ENCODE data around the gene TTC16. TPM values are rescaled to one million over a fixed set of nuclear protein-coding genes. Genes with fewer than 3 reads are reported as not detected.

TTC16 gene
- total RNA-seq, 4 donors from 2014 or later, result under 0.01 to 0.17 (median 0.11) TPM; not detected in 1

DNA sequence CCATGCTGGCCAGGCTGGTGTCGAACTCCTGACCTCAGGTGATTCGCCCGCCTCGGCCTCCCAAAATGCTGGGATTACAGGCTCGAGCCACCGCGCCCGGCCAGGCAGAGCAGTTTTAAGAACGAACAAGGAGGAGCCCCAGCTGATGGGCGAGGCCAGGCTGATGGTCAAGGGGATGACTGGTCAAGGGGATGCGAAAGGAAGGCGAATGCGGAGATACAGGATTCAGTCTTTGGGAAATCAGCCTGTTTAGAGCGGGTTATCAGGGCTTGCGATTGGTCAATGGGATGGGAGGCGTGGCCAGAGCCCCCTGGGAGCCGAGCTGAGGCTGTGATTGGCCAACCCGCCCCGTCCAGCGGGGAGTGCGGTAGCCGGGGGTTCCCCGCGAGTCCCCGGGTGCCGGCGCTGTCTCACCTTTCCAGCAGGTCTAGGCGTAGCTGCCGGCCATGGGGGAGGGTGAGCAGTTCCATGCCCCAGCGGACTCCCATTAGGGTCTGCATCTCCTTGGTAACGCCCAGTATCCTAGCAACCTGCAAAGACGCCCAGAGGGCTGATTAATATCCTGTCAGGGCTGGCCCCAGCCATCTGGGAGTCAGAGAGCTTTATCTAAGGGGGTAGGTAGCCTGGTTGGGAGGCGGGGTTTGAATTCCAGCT lies 26.7 kb downstream of the TTC16 start:
- WGBS, result 40% methylated on average over 29 of the region's 33 CpGs
- TF ChIP-seq EP300 (IDR thresholded peaks at IDR 0.05) (no peak), POLR2A (IDR thresholded peaks at IDR 0.05; ENCODE audit: low read depth) (no peak), POLR2AphosphoS5 (IDR thresholded peaks at IDR 0.05) (peak in 1 of 2 donors; percentile 42)
- TF ChIP-seq, protein P1, sequence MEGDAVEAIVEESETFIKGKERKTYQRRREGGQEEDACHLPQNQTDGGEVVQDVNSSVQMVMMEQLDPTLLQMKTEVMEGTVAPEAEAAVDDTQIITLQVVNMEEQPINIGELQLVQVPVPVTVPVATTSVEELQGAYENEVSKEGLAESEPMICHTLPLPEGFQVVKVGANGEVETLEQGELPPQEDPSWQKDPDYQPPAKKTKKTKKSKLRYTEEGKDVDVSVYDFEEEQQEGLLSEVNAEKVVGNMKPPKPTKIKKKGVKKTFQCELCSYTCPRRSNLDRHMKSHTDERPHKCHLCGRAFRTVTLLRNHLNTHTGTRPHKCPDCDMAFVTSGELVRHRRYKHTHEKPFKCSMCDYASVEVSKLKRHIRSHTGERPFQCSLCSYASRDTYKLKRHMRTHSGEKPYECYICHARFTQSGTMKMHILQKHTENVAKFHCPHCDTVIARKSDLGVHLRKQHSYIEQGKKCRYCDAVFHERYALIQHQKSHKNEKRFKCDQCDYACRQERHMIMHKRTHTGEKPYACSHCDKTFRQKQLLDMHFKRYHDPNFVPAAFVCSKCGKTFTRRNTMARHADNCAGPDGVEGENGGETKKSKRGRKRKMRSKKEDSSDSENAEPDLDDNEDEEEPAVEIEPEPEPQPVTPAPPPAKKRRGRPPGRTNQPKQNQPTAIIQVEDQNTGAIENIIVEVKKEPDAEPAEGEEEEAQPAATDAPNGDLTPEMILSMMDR (IDR thresholded peaks at IDR 0.05), result no peak
- no peak for DNase-seq (ENCODE audit: extremely low spot score)
- no peaks in the 10 kb centered on the region for H3K9me3 ChIP-seq
- peak overlapping the region; percentile 21 to 36 (median 30) for H3K4me3 ChIP-seq
- H3K27ac ChIP-seq (replicated peaks in 1 of 4), result peak overlapping the region; percentile 20 to 59 (median 30)
- peaks cover 24 to 31% (median 27%) of the 10 kb centered on the region in 4 donors for H3K4me1 ChIP-seq
- peaks cover 0 to 95% (median 25%) of the 10 kb centered on the region in 4 donors for H3K36me3 ChIP-seq
- H3K27me3 ChIP-seq, result peaks cover 0 to 53% (median 7%) of the 10 kb centered on the region in 4 donors
- intact Hi-C loops (cut with DNase I), result no loop called here

DNA sequence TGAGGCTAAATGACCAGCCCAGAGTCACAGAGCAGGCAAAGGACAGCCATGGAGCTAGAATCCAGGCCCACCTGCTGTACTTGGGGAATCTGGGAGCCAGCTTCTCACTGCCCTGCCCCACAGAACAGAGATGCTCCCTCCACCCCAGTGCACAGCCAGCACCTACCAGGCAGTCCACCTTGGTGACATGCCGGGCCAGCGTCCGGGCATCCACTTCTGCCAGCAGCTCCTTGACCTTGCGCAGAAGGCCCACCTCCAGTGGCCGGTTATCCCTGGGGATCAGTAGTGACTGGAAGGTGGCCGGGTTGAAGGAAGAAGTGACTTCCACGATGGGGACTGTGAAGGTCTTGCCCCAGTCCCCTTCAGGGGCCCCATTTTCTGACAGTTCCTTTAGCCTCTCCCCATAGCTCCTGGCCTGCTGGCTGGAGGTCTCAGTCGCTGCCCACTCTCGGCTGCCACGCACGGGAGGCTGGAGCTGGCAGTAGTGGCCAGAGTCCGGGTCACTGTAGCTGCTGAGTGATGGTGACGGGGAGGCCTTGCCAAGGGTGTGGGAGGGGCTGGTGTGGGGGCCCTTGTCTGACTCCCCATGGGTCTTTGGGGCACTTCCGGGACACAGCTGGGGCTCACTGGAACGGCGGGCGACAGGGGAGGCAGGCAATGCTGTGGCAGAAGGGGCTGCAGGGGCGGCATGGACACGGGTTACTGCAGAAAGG lies 28.7 kb downstream of the TTC16 start:
- TF ChIP-seq POLR2AphosphoS5 (IDR thresholded peaks at IDR 0.05), result no peak
- TF ChIP-seq EP300 (IDR thresholded peaks at IDR 0.05), result no peak
- TF ChIP-seq, protein P1 (IDR thresholded peaks at IDR 0.05), result no peak
- no peak for TF ChIP-seq POLR2A (IDR thresholded peaks at IDR 0.05; ENCODE audit: low read depth)
- H3K9me3 ChIP-seq, result no peaks in the 10 kb centered on the region
- no peak overlapping the region for H3K27ac ChIP-seq (replicated peaks in 1 of 4)
- DNase-seq (ENCODE audit: extremely low spot score), result no peak
- WGBS, result 89% methylated on average over 15 of the region's 19 CpGs
- H3K36me3 ChIP-seq, result peaks cover 0 to 97% (median 33%) of the 10 kb centered on the region in 4 donors
- no peak overlapping the region for H3K4me3 ChIP-seq
- intact Hi-C loops (cut with DNase I), result no loop called here
- H3K27me3 ChIP-seq, result peaks cover 0 to 52% (median 7%) of the 10 kb centered on the region in 4 donors
- peaks cover 24 to 30% (median 26%) of the 10 kb centered on the region in 4 donors for H3K4me1 ChIP-seq

DNA sequence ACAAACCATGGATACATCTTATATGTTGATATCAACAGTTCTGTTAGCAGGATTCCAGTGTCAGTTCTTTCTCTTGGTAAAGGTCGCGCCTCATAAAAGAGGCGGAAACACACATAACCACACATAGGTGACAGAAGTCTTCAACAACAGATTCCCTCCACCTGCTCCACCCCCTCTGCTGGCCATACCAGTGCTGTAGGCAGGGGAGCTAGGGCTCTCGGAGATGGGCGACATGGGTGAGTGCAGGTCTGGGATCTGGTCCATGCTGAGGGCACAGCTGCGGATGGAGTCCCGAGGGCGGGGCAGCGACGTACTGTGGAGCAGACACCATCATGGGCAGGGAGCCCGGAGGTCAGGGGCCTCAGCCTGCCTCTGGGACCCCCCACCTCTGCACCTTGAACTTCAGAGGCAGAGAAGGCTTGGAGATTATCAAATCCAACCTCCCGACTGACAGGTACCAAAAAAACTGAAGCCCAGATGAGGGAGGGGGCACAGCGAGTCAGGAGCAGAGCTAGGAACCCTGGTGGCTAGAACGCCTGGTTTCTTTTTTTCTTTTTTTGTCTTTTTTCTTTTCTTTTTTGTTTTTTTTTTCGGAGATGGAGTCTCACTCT lies 31.2 kb downstream of the TTC16 start:
- intact Hi-C loops (cut with DNase I), result no loop called here
- no peak for DNase-seq (ENCODE audit: extremely low spot score)
- H3K4me3 ChIP-seq, result no peak overlapping the region
- TF ChIP-seq, protein P1 (IDR thresholded peaks at IDR 0.05), result no peak
- TF ChIP-seq POLR2A (IDR thresholded peaks at IDR 0.05; ENCODE audit: low read depth) (no peak), POLR2AphosphoS5 (IDR thresholded peaks at IDR 0.05) (no peak), EP300 (IDR thresholded peaks at IDR 0.05) (no peak)
- 72% methylated on average over 10 of the region's 15 CpGs for WGBS
- peaks cover 6 to 11% (median 9%) of the 10 kb centered on the region in 4 donors for H3K4me1 ChIP-seq
- no peaks in the 10 kb centered on the region for H3K9me3 ChIP-seq
- peaks cover 0 to 61% (median 7%) of the 10 kb centered on the region in 4 donors for H3K27me3 ChIP-seq
- H3K27ac ChIP-seq (replicated peaks in 1 of 4), result no peak overlapping the region
- H3K36me3 ChIP-seq, result peaks cover 0 to 98% (median 37%) of the 10 kb centered on the region in 4 donors

DNA sequence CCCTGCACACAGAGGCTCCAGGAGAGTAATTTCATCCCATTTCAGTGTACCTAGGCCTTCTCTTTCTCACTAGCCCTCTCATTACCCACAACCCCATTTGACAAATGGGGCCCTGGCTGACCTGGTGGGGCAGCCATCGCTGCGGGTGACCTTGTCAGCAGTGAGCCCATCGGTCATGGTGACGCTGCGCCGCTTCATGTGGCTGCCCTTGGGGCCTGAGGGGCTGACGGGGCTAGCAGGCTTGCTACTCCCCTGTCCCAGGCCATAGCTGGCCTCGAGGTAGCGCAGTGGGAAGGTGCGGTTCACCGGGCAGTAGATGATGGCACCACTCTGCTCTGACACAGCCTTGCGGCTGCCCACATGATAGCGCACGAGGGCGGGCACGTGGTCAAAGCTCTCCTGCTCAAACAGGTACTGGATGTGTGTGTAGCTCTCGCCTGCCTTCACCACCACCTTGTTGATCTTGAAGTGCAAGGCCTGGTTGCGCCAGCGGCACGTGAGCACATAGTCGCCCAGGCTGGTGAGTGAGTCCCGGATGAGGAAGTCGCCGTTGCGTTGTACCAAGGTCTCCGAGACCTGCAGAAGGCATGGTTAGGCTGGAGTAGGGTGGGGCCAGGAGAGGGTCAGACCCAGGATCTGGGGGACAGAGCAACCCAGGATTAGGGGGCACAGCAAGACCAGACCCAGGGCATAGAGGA lies 33.4 kb downstream of the TTC16 start:
- DNase-seq (ENCODE audit: extremely low spot score), result no peak
- no peak overlapping the region for H3K27ac ChIP-seq (replicated peaks in 1 of 4)
- H3K9me3 ChIP-seq, result no peaks in the 10 kb centered on the region
- peaks cover under 1 to 5% (median 4%) of the 10 kb centered on the region in 4 donors for H3K4me1 ChIP-seq
- peaks cover 0 to 78% (median 30%) of the 10 kb centered on the region in 4 donors for H3K36me3 ChIP-seq
- WGBS, result 90% methylated on average over 12 of the region's 26 CpGs
- no peak for TF ChIP-seq EP300 (IDR thresholded peaks at IDR 0.05)
- TF ChIP-seq POLR2AphosphoS5 (IDR thresholded peaks at IDR 0.05), result no peak
- TF ChIP-seq POLR2A (IDR thresholded peaks at IDR 0.05; ENCODE audit: low read depth), result no peak
- TF ChIP-seq, protein P1 (IDR thresholded peaks at IDR 0.05), result no peak
- peaks cover 0 to 63% (median 7%) of the 10 kb centered on the region in 4 donors for H3K27me3 ChIP-seq
- intact Hi-C loops (cut with DNase I), result no loop called here
- H3K4me3 ChIP-seq, result no peak overlapping the region
